IPS-15b (cell line): ENCODE results near the gene DNMT3A.
"Not testable (repeated sequence)": the region's sequence is repeated elsewhere in the genome, so short reads cannot be mapped to it uniquely, and the experiment has no call there.

Experiments
- H3K27me3 ChIP-seq: one replicate; pipeline ENCODE4 v1.6.1; 2013; ENCODE audit warnings: low read length; ENCODE audit not compliant: control insufficient read depth, insufficient read depth
- H3K36me3 ChIP-seq: one replicate; pipeline ENCODE4 v1.6.1; 2013; ENCODE audit warnings: low read length; ENCODE audit not compliant: control insufficient read depth, insufficient read depth
- H3K4me1 ChIP-seq: one replicate; pipeline ENCODE4 v1.6.1; 2013; ENCODE audit warnings: mild to moderate bottlenecking, low read length; ENCODE audit not compliant: control insufficient read depth, insufficient read depth
- H3K4me3 ChIP-seq: one replicate; pipeline ENCODE4 v1.5.1; 2013; ENCODE audit warnings: low read depth, low read length
- H3K9ac ChIP-seq: one replicate; pipeline ENCODE4 v1.6.1; 2013; ENCODE audit warnings: low read depth, mild to moderate bottlenecking, low read length
- H3K9me3 ChIP-seq: one replicate; pipeline ENCODE4 v1.6.1; 2013; ENCODE audit warnings: mild to moderate bottlenecking, low read length; ENCODE audit not compliant: control insufficient read depth, insufficient read depth

DNMT3A gene

DNA sequence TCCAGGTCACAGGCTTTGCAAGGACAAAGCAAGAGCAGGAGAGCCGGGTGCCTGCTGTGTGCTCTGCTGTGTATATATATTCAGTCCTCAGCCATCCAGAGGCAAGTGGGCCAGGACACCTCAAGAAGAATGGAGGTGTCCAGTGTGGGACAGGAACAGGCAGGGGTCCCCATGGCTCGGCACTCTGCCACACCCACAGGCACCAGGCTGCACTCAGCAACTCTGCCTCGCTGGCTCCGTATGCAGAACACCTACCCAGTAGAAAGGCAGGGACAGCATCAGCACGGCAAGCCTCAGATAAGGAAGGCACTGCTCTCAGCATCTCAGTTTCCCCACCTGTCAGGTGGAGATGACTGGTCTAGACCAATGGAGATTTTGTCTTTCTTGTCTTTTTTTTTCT is 57.8 kb downstream of the DNMT3A start:
- peaks cover 8% of the 10 kb centered on the region for H3K36me3 ChIP-seq
- H3K27me3 ChIP-seq, result no peaks in the 10 kb centered on the region
- no peak overlapping the region for H3K4me3 ChIP-seq
- no peak overlapping the region for H3K9ac ChIP-seq
- no peaks in the 10 kb centered on the region for H3K4me1 ChIP-seq
- H3K9me3 ChIP-seq, result no peaks in the 10 kb centered on the region

DNA sequence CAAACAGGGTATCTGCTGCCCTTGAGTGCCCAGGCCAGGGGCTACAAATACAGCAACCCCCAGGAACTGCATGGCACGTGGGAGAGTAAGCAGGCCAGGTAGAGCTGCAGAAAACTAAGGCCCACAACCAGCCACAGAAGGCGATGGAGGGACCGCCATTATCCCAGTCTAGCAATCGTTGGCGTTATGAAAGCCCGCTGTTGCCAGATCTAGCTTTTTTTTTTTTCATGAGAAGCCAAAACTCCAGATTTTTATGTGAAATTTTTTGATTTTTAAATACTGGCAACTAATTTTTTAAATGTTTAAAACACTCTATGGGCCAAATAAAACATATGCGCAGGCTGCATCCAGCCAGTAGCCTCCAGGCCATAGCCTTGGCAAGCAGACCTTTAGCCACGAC is 59.8 kb downstream of the DNMT3A start:
- no peaks in the 10 kb centered on the region for H3K27me3 ChIP-seq
- H3K36me3 ChIP-seq, result peaks cover 8% of the 10 kb centered on the region
- H3K9ac ChIP-seq, result no peak overlapping the region
- no peak overlapping the region for H3K4me3 ChIP-seq
- no peaks in the 10 kb centered on the region for H3K9me3 ChIP-seq
- peaks cover 7% of the 10 kb centered on the region for H3K4me1 ChIP-seq

DNA sequence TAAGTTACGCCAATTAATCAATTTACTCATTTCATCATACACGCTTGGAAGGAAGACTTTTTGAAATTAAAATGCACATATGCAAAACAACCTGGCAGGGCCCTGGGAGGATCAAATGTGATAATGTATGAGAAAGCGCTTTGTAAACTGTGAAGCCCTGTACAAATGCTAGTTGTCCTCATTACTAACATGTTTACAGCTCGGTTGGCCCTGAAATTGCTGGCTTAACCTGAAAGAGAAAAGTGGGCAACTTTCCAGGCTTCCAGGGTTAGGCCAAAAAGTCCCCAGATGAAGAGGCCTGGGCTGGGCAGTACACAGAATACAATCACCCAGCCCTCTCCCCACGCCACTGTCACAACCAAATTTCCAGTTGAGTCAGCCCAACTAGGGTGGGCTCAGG is 60.2 kb downstream of the DNMT3A start:
- Histone ChIP-seq H3K9me3 (no peaks in the 10 kb centered on the region), H3K27me3 (no peaks in the 10 kb centered on the region), H3K9ac (no peak overlapping the region), H3K4me1 (peaks cover 7% of the 10 kb centered on the region), H3K4me3 (no peak overlapping the region), H3K36me3 (peaks cover 8% of the 10 kb centered on the region)

DNA sequence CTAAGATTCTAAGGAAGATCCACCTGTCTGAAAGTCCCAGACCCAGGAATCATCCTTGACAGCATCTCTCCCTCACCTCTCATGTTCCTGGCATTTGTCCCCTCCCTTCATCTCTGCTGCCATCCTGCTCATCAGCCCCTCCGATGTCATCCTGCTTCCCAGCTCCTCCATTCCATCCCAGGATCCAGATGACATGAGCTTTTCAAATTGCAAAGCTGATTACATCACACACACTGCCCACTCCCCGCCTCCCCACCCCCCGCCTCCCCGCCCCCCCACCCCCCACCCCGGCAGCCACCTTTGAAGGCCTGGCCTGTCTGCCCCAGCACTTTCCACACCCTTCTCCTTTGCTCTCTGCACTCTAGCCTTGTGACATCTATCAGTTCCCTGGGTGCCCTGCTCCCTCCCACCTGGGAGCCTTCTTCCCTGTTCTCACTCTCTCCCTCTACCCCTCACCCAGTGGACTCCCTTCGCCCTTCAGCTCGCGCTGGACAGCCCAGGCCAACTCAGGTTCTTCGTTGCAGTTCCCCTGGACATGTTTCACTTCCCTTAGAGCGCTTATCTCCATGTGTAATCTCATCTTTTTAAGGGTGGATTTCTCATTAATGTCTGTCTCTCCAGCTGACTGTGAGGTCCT is 61.6 kb downstream of the DNMT3A start:
- Histone ChIP-seq H3K4me1 (peaks cover 11% of the 10 kb centered on the region), H3K9me3 (no peaks in the 10 kb centered on the region), H3K36me3 (peaks cover 8% of the 10 kb centered on the region), H3K9ac (no peak overlapping the region), H3K4me3 (no peak overlapping the region), H3K27me3 (no peaks in the 10 kb centered on the region)

DNA sequence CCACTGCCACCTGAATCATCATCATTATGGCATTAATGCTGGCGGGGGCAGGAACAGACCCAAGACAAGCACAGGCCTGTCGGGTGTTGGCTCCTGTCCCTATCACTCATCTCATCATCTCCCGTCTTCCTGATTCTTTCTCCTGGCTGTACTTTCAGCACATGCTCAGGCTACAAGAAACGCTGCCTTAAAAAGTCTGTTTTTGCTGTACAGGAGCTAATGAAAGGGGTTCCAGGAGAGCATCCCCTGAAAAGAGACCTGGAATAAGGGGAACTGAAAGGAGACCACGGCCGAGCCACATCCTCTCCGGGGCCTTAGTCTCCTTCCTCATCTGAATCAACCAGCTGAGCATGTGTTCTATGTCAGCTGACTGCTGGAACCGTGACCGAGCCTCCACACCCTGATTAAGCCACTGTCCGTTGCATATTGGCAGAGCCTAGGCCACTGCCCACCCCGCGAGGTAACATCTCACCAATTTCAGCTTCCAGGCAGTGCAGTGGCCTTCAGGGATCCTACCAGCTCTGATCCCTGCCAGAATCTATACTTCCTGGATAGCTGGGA is 62.6 kb downstream of the DNMT3A start:
- no peaks in the 10 kb centered on the region for H3K27me3 ChIP-seq
- peaks cover 8% of the 10 kb centered on the region for H3K36me3 ChIP-seq
- H3K9ac ChIP-seq, result no peak overlapping the region
- H3K4me1 ChIP-seq, result peaks cover 11% of the 10 kb centered on the region
- no peak overlapping the region for H3K4me3 ChIP-seq
- H3K9me3 ChIP-seq, result no peaks in the 10 kb centered on the region

DNA sequence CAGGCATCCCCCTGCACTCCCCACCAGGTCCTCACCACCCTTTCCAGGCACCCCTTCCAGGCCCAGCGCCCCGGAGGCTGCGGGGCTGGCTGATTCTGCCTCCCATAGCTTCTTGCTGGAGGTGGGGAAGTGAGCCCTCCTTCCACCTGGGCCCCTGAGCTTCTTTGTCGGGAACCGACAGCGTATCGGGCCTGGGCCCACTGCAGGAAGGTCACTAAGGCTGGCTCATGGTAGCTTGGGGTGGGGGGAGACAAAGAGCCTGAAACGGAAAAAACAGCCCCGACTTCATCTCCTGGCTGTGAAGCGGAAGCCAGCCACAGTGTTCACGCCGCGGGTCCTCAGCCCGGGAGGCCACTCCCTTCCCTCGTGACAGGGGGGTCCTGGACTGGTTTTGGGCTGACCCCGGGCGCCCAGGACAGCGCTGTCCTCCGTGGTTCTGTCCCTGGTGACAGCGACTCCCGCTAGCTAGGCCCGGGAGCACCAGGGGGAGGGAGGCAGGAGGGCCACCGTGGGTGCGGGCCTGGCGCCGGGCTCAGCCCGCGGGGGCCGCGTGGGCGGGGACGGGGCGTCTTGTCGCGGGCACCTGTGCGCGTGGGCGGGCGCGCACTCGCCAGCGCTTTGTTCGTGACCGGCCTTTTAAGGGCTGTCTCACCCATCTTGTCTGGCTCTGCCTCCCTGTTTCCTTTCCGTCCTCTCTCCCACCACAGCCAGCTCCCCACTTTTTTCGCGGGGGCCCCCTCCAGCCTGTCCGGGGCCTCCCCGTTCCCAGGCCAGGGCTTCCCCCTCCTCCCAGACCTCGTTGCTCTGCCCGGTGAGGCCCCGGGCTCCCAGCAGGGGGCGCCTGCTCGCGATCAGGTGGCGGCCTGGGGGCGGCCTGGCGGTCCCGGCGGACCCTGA is 64.9 kb downstream of the DNMT3A start:
- H3K9me3 ChIP-seq, result no peaks in the 10 kb centered on the region
- peak overlapping the region; percentile 49 for H3K4me3 ChIP-seq
- H3K27me3 ChIP-seq, result no peaks in the 10 kb centered on the region
- H3K36me3 ChIP-seq, result peaks cover 4% of the 10 kb centered on the region
- peak overlapping the region; percentile 37 for H3K9ac ChIP-seq
- peaks cover 11% of the 10 kb centered on the region for H3K4me1 ChIP-seq

DNA sequence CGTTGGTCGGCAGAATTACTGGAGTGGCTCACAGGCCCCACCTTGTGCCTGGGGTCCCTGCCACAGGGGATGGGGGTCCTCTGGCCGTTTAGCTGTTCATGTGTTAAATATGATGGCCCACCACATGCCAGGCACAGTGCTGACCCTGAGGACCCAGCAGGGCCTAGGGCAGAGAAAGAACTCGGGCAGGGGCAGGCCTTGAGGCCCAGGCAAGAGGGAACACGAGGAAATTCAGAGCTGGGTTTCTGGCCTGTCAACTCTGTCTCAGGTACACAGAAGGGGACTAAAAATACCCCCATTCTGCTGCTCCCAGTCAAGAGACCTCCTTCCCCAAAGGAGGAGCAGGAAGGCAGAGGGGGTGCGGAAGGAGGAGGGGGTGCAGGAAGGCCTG is 66.2 kb downstream of the DNMT3A start:
- Histone ChIP-seq H3K4me1 (peaks cover 11% of the 10 kb centered on the region), H3K9me3 (no peaks in the 10 kb centered on the region), H3K27me3 (no peaks in the 10 kb centered on the region), H3K4me3 (no peak overlapping the region), H3K36me3 (no peaks in the 10 kb centered on the region), H3K9ac (no peak overlapping the region)

DNA sequence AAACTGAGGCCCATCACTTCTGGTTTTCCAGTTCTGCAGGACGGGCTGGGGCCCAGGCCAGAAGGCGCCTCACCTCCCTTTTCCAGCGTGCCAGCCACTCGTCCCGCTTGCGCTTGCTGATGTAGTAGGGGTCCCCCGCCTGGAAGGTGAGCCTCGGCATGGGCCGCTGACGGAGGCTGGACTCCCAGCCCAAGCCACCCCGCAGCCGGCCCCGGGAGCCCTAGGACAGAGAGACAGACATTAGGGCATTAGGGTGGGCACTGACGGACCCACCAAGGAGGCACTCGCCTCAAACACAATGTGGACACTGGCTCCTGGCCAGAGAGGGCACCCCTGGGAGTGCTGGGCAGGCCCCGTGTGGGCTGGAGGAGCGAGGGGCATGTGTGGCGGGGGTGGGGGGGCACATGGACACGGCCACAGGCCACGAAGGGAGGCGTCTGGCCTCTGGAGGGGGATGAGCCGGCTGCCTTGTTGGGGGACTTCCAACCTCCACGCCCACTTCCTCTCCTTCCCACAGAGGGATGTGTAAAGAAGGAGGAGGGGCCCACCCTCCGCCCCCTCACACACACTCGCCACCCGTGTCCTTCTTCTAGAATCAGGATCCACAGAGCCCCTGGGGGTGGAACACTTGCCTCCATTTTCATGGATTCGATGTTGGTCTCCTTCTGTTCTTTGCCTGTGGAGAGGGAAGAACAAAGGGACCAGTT is 66.7 kb downstream of the DNMT3A start:
- Histone ChIP-seq H3K36me3 (no peaks in the 10 kb centered on the region), H3K9me3 (no peaks in the 10 kb centered on the region), H3K4me3 (no peak overlapping the region), H3K9ac (no peak overlapping the region), H3K27me3 (no peaks in the 10 kb centered on the region), H3K4me1 (peaks cover 14% of the 10 kb centered on the region)

DNA sequence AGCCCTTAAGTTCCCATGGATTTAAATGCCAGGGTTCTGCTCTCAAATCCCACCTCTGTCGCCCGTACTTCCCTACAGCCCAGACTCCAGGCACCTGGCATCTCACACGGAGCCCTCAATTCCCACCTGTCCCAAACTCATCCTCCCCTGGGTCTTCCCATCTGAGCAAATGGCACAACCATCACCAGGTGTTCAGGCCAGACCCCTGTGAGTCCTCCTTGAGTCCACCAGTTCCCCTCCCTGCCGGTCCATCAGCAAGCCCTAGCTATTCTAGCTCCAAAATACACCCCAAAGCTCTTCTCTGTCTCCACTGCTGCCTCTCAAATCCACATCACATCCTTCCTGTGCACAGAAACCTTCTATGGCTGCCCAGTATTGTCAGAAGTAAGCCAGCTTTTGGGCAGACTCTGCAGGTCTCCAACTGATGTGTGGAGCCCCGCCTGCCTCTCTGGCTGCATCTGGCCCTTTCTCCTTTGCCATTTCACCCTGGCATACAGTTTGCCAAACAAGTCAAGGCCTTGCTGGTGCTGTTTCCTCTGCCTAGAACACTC is 67.7 kb downstream of the DNMT3A start:
- H3K9me3 ChIP-seq, result no peaks in the 10 kb centered on the region
- H3K9ac ChIP-seq, result no peak overlapping the region
- H3K4me3 ChIP-seq, result no peak overlapping the region
- H3K4me1 ChIP-seq, result peaks cover 20% of the 10 kb centered on the region
- H3K36me3 ChIP-seq, result no peaks in the 10 kb centered on the region
- H3K27me3 ChIP-seq, result no peaks in the 10 kb centered on the region

DNA sequence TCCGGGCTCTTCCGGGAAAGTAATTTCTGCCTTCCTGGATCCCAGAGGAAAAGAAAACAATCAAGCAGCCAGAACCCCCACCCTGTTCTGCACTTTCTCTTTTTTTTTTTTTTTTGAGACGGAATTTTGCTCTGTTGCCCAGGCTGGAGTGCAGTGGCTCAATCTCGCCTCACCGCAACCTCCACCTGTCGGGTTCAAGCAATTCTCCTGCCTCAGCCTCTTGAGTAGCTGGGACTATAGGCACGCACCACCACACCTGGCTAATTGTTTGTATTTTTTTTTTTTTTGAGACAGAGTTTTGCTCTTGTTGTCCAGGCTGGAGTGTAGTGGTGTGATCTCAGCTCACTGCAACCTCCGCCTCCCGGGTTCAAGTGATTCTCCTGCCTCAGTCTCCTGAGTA is 69.0 kb downstream of the DNMT3A start:
- H3K4me1 ChIP-seq, result peaks cover 16% of the 10 kb centered on the region
- H3K9ac ChIP-seq, H3K27me3 ChIP-seq, H3K4me3 ChIP-seq, H3K9me3 ChIP-seq, H3K36me3 ChIP-seq: not testable (repeated sequence)

DNA sequence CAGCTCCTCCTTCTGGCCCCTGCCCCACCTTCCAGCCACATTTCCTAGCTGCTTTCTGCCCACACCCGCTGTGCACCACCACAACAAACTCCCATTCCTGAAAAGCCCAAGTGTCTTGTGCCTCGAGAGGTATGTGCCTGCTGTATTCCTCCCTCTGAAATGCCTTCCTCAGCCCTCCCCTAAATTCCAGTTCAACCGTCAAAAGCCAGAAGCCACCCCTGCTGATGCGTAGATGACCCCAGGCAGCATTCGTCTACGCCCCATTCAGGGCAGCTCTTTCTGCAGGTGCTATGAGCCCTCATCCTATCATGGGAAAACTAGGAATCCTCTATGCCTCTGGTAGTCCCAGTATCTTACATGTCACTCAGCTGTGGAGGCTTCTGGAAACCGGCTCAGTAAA is 71.7 kb downstream of the DNMT3A start:
- Histone ChIP-seq H3K4me1 (peaks cover 9% of the 10 kb centered on the region), H3K36me3 (no peaks in the 10 kb centered on the region), H3K9ac (no peak overlapping the region), H3K9me3 (no peaks in the 10 kb centered on the region), H3K27me3 (no peaks in the 10 kb centered on the region), H3K4me3 (no peak overlapping the region)
